ENCODE results near the gene CLRN2.

The CLRN2 gene

DNA sequence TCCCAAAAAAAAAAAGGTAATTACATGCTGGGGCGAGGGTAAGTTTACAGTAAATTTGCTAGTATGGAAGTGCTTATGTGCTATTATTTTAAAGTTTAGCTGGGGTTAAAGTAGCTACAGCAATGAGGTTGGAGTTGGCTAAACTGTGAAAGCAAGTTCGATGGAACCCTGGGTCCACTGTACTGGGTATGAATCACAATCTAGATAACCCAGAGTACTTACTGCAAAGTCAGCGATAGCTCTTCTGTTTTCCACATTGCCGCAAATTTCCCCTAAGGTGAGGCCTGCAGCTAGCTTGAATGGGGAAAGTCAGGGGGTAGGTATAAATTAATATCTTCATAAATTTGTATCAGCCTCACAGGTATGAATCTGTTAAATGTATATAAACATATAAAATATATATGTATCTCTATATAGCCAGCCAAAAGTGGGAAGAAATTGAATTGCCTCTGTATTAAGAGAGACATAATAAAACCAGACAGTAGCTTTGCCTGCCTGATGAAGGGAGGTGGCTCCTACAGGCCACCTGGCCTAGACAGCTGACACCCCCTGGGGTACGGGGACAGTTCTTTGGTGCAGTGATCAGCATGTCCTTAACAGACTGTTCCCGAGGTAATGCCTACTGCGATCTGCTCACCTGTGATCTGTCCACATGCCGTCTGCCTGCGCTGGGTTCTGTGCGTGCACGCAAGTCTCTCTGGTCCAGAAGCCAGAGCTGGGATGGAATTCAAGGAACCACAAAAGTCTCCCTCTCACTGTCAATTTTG, 30.6 kb downstream of the CLRN2 start:
- Histone ChIP-seq H3K27ac (ENCODE audit: low read depth, low read length) (no peak overlapping the region), H3K36me3 (ENCODE audit: control insufficient read depth, insufficient read depth, low read length) (no peaks in the 10 kb centered on the region)

DNA sequence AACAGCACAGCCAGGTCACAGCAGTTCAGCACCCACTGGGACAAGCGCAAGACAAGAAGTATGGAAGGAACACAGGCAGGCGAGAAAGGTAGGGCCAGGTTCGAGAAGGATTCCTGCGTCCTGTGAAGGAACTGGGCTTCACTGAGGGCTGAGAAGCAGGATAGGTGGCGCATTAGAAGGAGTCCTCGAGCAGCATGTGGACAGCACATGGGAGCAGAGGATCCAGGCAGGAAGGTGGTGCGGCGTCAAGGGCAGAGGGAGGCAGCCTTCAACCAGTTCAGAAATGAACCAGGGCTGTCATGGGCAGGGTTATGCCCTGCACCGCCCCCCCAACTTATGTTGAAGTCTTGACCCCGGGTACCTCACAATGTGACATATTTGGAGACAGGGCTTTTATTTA, 31.3 kb downstream of the CLRN2 start:
- no peak overlapping the region for H3K27ac ChIP-seq (ENCODE audit: low read depth, low read length)
- H3K36me3 ChIP-seq (ENCODE audit: control insufficient read depth, insufficient read depth, low read length), result no peaks in the 10 kb centered on the region
- H3K9me3 ChIP-seq (ENCODE audit: control insufficient read depth, insufficient read depth, low read length), result no peaks in the 10 kb centered on the region
- H3K4me1 ChIP-seq (ENCODE audit: control insufficient read depth, insufficient read depth, low read length), result peaks cover 10% of the 10 kb centered on the region
- H3K27me3 ChIP-seq (ENCODE audit: control insufficient read depth, insufficient read depth, low read length), result peaks cover 10% of the 10 kb centered on the region; the same call in 1 of the 2 replicates
- H3K9ac ChIP-seq (ENCODE audit: low read depth, low read length), result no peak overlapping the region
- no peak overlapping the region for H3K4me3 ChIP-seq (ENCODE audit: low read depth, low read length)

More for the DNA sequence above, 30.6 kb downstream of the CLRN2 start:
- Histone ChIP-seq H3K9me3 (ENCODE audit: control insufficient read depth, insufficient read depth, low read length) (no peaks in the 10 kb centered on the region), H3K4me3 (ENCODE audit: low read depth, low read length) (no peak overlapping the region), H3K27me3 (ENCODE audit: control insufficient read depth, insufficient read depth, low read length) (peaks cover 10% of the 10 kb centered on the region; the same call in 1 of the 2 replicates), H3K9ac (ENCODE audit: low read depth, low read length) (no peak overlapping the region), H3K4me1 (ENCODE audit: control insufficient read depth, insufficient read depth, low read length) (peaks cover 10% of the 10 kb centered on the region)

DNA sequence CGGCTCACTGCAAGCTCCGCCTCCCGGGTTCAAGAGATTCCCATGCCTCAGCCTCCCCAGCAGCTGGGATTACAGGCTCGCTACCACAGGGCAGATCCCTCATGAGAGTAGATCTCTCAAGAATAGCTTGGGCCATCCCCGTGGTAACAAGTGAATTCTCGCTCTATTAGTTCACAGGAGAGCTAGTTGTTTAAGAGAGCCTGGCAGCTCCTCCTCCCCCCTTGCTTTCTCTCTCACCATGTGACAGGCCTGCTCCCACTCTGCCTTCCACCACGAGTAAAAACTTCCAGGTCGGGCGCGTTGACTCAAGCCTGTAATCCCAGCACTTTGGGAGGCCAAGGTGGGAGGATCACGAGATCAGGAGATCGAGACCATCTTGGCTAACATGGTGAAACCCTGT, 31.7 kb downstream of the CLRN2 start:
- Histone ChIP-seq H3K4me1 (ENCODE audit: control insufficient read depth, insufficient read depth, low read length) (peaks cover 10% of the 10 kb centered on the region), H3K27ac (ENCODE audit: low read depth, low read length) (no peak overlapping the region), H3K27me3 (ENCODE audit: control insufficient read depth, insufficient read depth, low read length) (peaks cover 10% of the 10 kb centered on the region; the same call in 1 of the 2 replicates), H3K36me3 (ENCODE audit: control insufficient read depth, insufficient read depth, low read length) (no peaks in the 10 kb centered on the region), H3K9me3 (ENCODE audit: control insufficient read depth, insufficient read depth, low read length) (no peaks in the 10 kb centered on the region), H3K9ac (ENCODE audit: low read depth, low read length) (no peak overlapping the region), H3K4me3 (ENCODE audit: low read depth, low read length) (no peak overlapping the region)

DNA sequence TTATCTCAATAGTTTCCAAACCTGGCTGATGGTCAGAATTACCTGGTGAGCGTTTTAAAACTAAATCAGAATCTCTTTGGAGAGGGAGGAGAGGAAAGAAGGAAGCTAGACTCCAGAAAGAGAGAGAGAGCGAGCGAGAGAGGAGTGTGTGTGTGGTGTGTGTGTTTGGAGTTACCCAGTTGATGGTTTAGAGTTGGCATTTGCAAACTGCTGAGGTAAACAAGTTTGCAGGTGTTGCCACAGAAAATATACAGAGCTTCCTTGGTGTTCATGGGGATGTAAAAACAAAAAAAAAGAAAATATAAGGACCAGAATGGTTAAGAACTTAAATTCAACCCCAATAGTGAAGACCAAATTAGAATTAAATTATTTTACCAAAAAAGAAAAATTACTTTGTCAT, 35.6 kb downstream of the CLRN2 start:
- Histone ChIP-seq H3K4me3 (ENCODE audit: low read depth, low read length) (no peak overlapping the region), H3K36me3 (ENCODE audit: control insufficient read depth, insufficient read depth, low read length) (no peaks in the 10 kb centered on the region), H3K27me3 (ENCODE audit: control insufficient read depth, insufficient read depth, low read length) (peaks cover 8% of the 10 kb centered on the region; the same call in 1 of the 2 replicates), H3K4me1 (ENCODE audit: control insufficient read depth, insufficient read depth, low read length) (no peaks in the 10 kb centered on the region), H3K9me3 (ENCODE audit: control insufficient read depth, insufficient read depth, low read length) (no peaks in the 10 kb centered on the region), H3K9ac (ENCODE audit: low read depth, low read length) (no peak overlapping the region), H3K27ac (ENCODE audit: low read depth, low read length) (no peak overlapping the region)

DNA sequence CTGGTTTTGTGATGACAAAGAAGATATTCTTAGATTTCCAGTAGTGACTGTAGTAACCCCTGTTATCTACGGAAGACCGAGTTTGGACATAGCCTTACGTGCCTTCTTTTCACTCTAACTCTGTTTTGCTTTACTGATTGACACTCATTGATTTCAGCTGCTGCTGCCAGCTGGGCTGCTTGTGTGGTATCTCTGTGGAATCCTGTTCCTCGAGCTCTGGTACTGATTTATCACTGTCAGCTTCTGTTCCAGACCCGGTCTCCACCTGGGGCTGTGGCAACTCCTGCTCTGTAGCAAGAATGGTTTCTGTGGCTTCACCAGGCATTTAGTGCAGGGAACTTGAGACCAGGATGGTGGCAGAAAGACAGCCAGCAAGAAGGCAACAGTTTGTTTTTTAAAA, 37.5 kb downstream of the CLRN2 start:
- Histone ChIP-seq H3K27me3 (ENCODE audit: control insufficient read depth, insufficient read depth, low read length) (no peaks in the 10 kb centered on the region), H3K36me3 (ENCODE audit: control insufficient read depth, insufficient read depth, low read length) (no peaks in the 10 kb centered on the region), H3K9me3 (ENCODE audit: control insufficient read depth, insufficient read depth, low read length) (no peaks in the 10 kb centered on the region), H3K9ac (ENCODE audit: low read depth, low read length) (no peak overlapping the region), H3K4me1 (ENCODE audit: control insufficient read depth, insufficient read depth, low read length) (no peaks in the 10 kb centered on the region), H3K27ac (ENCODE audit: low read depth, low read length) (no peak overlapping the region), H3K4me3 (ENCODE audit: low read depth, low read length) (no peak overlapping the region)

DNA sequence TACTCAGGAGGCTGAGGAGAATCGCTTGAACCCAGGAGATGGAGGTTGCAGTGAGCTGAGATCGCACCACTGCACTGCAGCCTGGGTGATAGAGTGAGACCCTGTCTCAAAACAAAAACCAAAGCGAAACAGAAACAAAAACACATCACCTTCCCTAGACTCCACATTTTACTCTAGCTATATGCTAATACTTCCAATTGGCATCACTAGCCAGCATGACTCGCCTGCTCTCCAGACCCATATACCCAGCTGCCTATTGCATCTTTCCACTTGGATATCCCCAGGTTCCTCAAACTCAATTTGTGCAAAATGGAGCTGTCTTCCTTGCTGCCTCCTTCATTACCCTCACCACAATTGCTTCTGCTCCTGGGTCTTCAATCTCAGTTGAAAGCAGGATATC, 39.6 kb downstream of the CLRN2 start:
- no peaks in the 10 kb centered on the region for H3K9me3 ChIP-seq (ENCODE audit: control insufficient read depth, insufficient read depth, low read length)
- H3K27me3 ChIP-seq (ENCODE audit: control insufficient read depth, insufficient read depth, low read length), result no peaks in the 10 kb centered on the region
- no peak overlapping the region for H3K9ac ChIP-seq (ENCODE audit: low read depth, low read length)
- H3K4me1 ChIP-seq (ENCODE audit: control insufficient read depth, insufficient read depth, low read length), result no peaks in the 10 kb centered on the region
- H3K27ac ChIP-seq (ENCODE audit: low read depth, low read length), result no peak overlapping the region
- H3K36me3 ChIP-seq (ENCODE audit: control insufficient read depth, insufficient read depth, low read length), result no peaks in the 10 kb centered on the region
- H3K4me3 ChIP-seq (ENCODE audit: low read depth, low read length), result no peak overlapping the region

DNA sequence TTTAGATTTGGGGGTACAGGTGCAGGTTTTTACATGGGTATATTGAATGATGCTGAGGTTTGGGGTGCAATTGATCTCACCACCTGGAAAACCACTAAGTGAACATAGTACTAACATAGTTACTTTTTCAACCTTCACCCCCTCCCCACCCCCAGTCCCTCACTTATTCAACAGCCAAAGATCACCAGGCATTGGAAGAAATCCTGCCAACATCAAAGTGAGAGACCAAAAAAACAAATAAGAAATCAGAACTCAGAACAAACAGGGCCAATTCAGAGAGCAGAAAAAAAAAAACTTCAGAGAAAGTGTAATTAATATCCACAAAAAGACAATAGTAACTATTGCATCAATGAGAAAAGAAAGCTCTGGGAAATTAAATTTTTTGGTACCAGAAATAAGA, 41.5 kb downstream of the CLRN2 start:
- H3K27ac ChIP-seq (ENCODE audit: low read depth, low read length), result no peak overlapping the region
- no peaks in the 10 kb centered on the region for H3K4me1 ChIP-seq (ENCODE audit: control insufficient read depth, insufficient read depth, low read length)
- H3K9me3 ChIP-seq (ENCODE audit: control insufficient read depth, insufficient read depth, low read length), result no peaks in the 10 kb centered on the region
- no peaks in the 10 kb centered on the region for H3K27me3 ChIP-seq (ENCODE audit: control insufficient read depth, insufficient read depth, low read length)
- H3K9ac ChIP-seq (ENCODE audit: low read depth, low read length), result no peak overlapping the region
- no peaks in the 10 kb centered on the region for H3K36me3 ChIP-seq (ENCODE audit: control insufficient read depth, insufficient read depth, low read length)
- H3K4me3 ChIP-seq (ENCODE audit: low read depth, low read length), result no peak overlapping the region

DNA sequence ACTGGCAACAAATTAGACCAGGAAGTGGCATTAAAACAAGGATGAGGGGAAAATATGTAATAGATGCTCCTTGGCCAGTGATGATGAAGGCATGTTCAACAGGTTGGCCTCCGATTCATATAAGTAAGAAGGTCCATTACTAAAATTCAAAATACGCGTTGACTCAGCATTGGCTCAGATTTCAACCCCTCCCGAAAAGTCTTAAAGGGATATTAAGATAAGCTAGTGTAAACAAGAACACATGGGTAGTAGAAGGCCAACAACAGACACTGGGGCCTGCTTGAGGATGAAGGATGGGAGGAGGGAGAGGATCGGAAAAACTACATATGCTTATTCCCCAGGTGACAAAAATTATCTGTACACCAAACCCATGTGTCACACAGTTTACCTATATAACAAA, 42.9 kb downstream of the CLRN2 start:
- Histone ChIP-seq H3K27me3 (ENCODE audit: control insufficient read depth, insufficient read depth, low read length) (no peaks in the 10 kb centered on the region), H3K9ac (ENCODE audit: low read depth, low read length) (no peak overlapping the region), H3K4me1 (ENCODE audit: control insufficient read depth, insufficient read depth, low read length) (no peaks in the 10 kb centered on the region), H3K4me3 (ENCODE audit: low read depth, low read length) (no peak overlapping the region), H3K9me3 (ENCODE audit: control insufficient read depth, insufficient read depth, low read length) (no peaks in the 10 kb centered on the region), H3K36me3 (ENCODE audit: control insufficient read depth, insufficient read depth, low read length) (no peaks in the 10 kb centered on the region), H3K27ac (ENCODE audit: low read depth, low read length) (no peak overlapping the region)

DNA sequence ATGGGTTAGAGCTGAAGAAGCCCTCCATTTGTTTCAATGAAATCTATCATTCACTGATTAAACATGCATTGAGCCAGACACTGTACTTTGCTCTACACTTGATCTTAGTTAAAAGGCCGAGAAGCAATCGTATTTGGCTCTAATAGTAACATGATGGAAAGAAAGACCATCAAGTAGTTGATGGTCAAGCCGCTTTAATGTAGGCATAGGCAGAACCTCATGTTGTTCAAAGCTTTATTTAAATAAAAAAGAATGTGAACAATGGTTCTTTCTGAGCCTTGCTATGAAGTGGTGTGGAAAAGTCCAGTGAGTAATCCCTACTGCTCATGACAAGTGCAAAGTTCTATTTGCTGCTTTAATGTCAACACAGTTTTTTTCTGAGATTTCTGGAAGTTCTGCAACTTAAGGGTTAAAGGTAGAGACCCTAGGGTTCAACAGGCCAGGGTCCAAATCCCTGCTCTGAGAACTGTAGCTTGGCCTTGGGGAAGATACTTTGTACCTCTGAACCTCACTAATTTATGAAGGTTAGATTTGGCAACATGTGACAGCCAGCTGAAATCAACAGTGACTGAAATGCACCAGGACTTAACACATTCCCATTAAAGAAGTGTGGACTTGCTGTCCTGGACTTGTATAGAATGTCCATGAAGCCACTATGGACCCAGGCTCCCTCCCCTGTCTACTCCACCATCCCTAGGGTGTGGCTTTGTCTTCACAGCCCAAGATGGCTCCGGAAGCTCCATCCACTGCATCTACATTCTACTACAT, 44.2 kb downstream of the CLRN2 start:
- Histone ChIP-seq H3K4me3 (ENCODE audit: low read depth, low read length) (no peak overlapping the region), H3K9ac (ENCODE audit: low read depth, low read length) (no peak overlapping the region), H3K36me3 (ENCODE audit: control insufficient read depth, insufficient read depth, low read length) (no peaks in the 10 kb centered on the region), H3K4me1 (ENCODE audit: control insufficient read depth, insufficient read depth, low read length) (no peaks in the 10 kb centered on the region), H3K27ac (ENCODE audit: low read depth, low read length) (no peak overlapping the region), H3K27me3 (ENCODE audit: control insufficient read depth, insufficient read depth, low read length) (no peaks in the 10 kb centered on the region), H3K9me3 (ENCODE audit: control insufficient read depth, insufficient read depth, low read length) (no peaks in the 10 kb centered on the region)

DNA sequence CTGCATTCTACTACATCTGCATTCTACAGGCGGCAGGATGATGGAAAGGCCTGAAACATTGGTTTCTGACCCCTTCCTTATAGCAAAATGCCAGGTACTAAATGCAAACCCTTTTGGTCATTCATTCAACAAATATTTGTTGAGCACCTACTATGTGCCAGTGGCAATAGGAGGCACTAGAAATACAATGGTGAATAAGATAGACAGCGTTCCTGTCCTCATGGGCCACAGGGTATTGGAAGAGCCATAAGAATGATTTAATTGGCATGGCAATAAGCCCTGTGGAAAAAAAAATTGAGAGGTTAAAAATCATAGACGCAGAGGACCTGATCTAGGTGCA, 44.7 kb downstream of the CLRN2 start:
- Histone ChIP-seq H3K9ac (ENCODE audit: low read depth, low read length) (no peak overlapping the region), H3K36me3 (ENCODE audit: control insufficient read depth, insufficient read depth, low read length) (no peaks in the 10 kb centered on the region), H3K9me3 (ENCODE audit: control insufficient read depth, insufficient read depth, low read length) (no peaks in the 10 kb centered on the region), H3K4me1 (ENCODE audit: control insufficient read depth, insufficient read depth, low read length) (no peaks in the 10 kb centered on the region), H3K27me3 (ENCODE audit: control insufficient read depth, insufficient read depth, low read length) (no peaks in the 10 kb centered on the region), H3K27ac (ENCODE audit: low read depth, low read length) (no peak overlapping the region), H3K4me3 (ENCODE audit: low read depth, low read length) (no peak overlapping the region)

DNA sequence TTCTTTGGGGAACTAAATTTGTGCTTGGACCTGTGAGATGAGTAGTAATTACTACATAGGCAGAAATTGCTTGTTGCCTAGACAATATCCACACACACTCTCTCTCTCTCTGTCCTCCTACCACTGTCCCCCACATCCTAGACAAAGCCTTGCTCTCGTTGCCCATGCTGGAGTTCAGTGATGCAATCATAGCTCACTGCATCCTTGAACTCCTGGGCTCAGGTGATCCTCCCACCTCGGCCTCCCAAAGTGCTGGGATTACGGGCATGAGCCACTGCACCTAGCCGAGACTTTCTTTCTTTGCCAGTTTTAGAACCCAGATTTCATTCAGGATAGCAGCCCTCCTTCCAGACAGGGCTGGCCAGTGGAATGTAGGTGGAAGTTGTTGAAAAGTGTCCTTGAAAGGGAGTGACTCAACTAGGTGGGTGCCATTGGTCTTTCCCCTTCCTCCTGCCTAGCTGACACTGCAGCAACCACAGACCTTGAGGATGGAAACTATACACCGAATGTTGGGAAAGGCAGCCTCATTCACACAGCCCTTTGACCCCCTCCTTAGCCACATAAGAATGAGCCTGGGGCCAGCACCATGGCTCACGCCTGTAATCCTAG, 45.2 kb downstream of the CLRN2 start:
- Histone ChIP-seq H3K4me3 (ENCODE audit: low read depth, low read length) (no peak overlapping the region), H3K36me3 (ENCODE audit: control insufficient read depth, insufficient read depth, low read length) (no peaks in the 10 kb centered on the region), H3K9me3 (ENCODE audit: control insufficient read depth, insufficient read depth, low read length) (no peaks in the 10 kb centered on the region), H3K4me1 (ENCODE audit: control insufficient read depth, insufficient read depth, low read length) (no peaks in the 10 kb centered on the region), H3K27ac (ENCODE audit: low read depth, low read length) (no peak overlapping the region), H3K9ac (ENCODE audit: low read depth, low read length) (no peak overlapping the region), H3K27me3 (ENCODE audit: control insufficient read depth, insufficient read depth, low read length) (no peaks in the 10 kb centered on the region)

Measured in HUES48 (cell line).